Endothelial cell of umbilical vein (primary cell): ENCODE measurements around the gene DHX40. TPM values are rescaled to one million over a fixed set of nuclear protein-coding genes. Genes with fewer than 3 reads are reported as not detected.

ENCODE experiments used
- BruUV-seq: library from RNA; stranded (reverse); fragments of 400-500 nt; replicated peaks from 2 replicates; lab custom pipeline; 2021; lab: Mats Ljungman, UMichigan
- CTCF ChIA-PET: fragments of 300-600, 350-600 bp; sonication (Branson Sonifier 250); formaldehyde crosslinking; loops from one replicate; lab custom pipeline; 2021; ENCODE audit warnings: antibody characterized with exemption, inconsistent platforms; lab: Charles Lee
- POLR2A ChIA-PET: fragments of 300-600, 350-600 bp; sonication (Branson Sonifier 250); formaldehyde crosslinking; loops from one replicate; lab custom pipeline; 2021; ENCODE audit warnings: antibody characterized with exemption, inconsistent platforms; lab: Charles Lee
- DNase-seq: peaks from one replicate; pipeline ENCODE4 v3.0.0-alpha.2; 2011; ENCODE audit warnings: low read depth, low spot score
- FAIRE-seq: peaks from 2 replicates; lab custom pipeline; 2011; peaks lifted over from hg19 to GRCh38; lab: Jason Lieb, UNC
- H2AFZ ChIP-seq: 2 replicates; pipeline ENCODE4 v1.6.0; 2012; ENCODE audit warnings: low read depth, low read length, control low read depth, inconsistent platforms
- H3K27ac ChIP-seq: 2 replicates; pipeline ENCODE4 v1.5.1; 2011; ENCODE audit warnings: low read depth, mild to moderate bottlenecking, control low read depth, low read length, moderate library complexity; ENCODE audit not compliant: insufficient read depth
- H3K27me3 ChIP-seq, 2 experiments: 2 replicates each; pipeline versions ENCODE4 v1.6.0 to v1.6.1; 2011; ENCODE audit warnings: low read length in 2 of 2, mixed read lengths in 1 of 2; ENCODE audit not compliant: control insufficient read depth in 2 of 2, insufficient read depth in 2 of 2
- H3K36me3 ChIP-seq, 2 experiments: 2 replicates in 1 of 2; 3 replicates in 1 of 2; pipeline ENCODE4 v1.5.1; 2011; ENCODE audit warnings: low read length in 2 of 2, mild to moderate bottlenecking in 1 of 2, moderate library complexity in 1 of 2; ENCODE audit not compliant: control insufficient read depth in 2 of 2, insufficient read depth in 2 of 2; ENCODE audit errors: extremely low read depth in 1 of 2
- H3K4me1 ChIP-seq: 3 replicates; pipeline ENCODE4 v1.5.1; 2011; ENCODE audit warnings: mild to moderate bottlenecking, low read length; ENCODE audit not compliant: control insufficient read depth, insufficient read depth; ENCODE audit errors: extremely low read depth
- H3K4me2 ChIP-seq: 2 replicates; pipeline ENCODE4 v1.6.1; 2011; ENCODE audit warnings: low read length, control low read depth, mixed read lengths; ENCODE audit not compliant: insufficient read depth
- H3K4me3 ChIP-seq, 3 experiments: fragments of 200-600 bp in 1 of 3; sonication (generic), shearing (Covaris generic) in 1 of 3; replicated peaks in 1 of 3; 2 replicates each; pipeline ENCODE4 v1.5.1; 2011 to 2016; ENCODE audit warnings: control low read depth in 3 of 3, low read length in 3 of 3, mild to moderate bottlenecking in 2 of 3, inconsistent platforms in 1 of 3, low read depth in 1 of 3, moderate library complexity in 1 of 3; ENCODE audit not compliant: insufficient read depth in 1 of 3
- H3K79me2 ChIP-seq: 2 replicates; pipeline ENCODE4 v1.6.0; 2012; ENCODE audit warnings: low read length, inconsistent platforms; ENCODE audit not compliant: control insufficient read depth, insufficient read depth
- H3K9ac ChIP-seq: replicated peaks from 2 replicates; pipeline ENCODE3; 2011; ENCODE audit warnings: low read length, control low read depth; ENCODE audit not compliant: insufficient read depth; ENCODE audit errors: extremely low read depth
- H3K9me1 ChIP-seq: replicated peaks from 3 replicates; pipeline ENCODE4 v1.6.0; 2011; ENCODE audit warnings: mild to moderate bottlenecking, low read length; ENCODE audit not compliant: control insufficient read depth, insufficient read depth; ENCODE audit errors: extremely low read depth
- H3K9me3 ChIP-seq: replicated peaks from 2 replicates; pipeline ENCODE4 v1.5.1; 2012; ENCODE audit warnings: low read length, inconsistent platforms; ENCODE audit not compliant: control insufficient read depth, insufficient read depth
- H4K20me1 ChIP-seq: replicated peaks from 2 replicates; pipeline ENCODE3; 2011; ENCODE audit warnings: mild to moderate bottlenecking, low read length; ENCODE audit not compliant: control insufficient read depth, insufficient read depth; ENCODE audit errors: extremely low read depth
- EZH2 ChIP-seq: IDR thresholded peaks from 2 replicates; pipeline ENCODE4 v1.6.1; 2012; ENCODE audit warnings: borderline replicate concordance, low read depth, mild to moderate bottlenecking, moderate library complexity, low read length, inconsistent platforms; ENCODE audit not compliant: severe bottlenecking
- FOS ChIP-seq: IDR thresholded peaks from 2 replicates; pipeline ENCODE4 v1.6.1; 2011; ENCODE audit warnings: mild to moderate bottlenecking, low read length, moderate library complexity, borderline replicate concordance; ENCODE audit not compliant: insufficient read depth
- GATA2 ChIP-seq: IDR thresholded peaks from 2 replicates; pipeline ENCODE4 v1.7.0; 2011; ENCODE audit warnings: low read depth, mild to moderate bottlenecking, moderate library complexity, mixed read lengths, low read length; ENCODE audit not compliant: insufficient read length, insufficient read depth
- JUN ChIP-seq: IDR thresholded peaks from 2 replicates; pipeline ENCODE4 v1.6.1; 2011; ENCODE audit warnings: borderline replicate concordance, low read depth; ENCODE audit not compliant: insufficient read length, insufficient read depth
- POLR2AphosphoS5 ChIP-seq: IDR thresholded peaks from 2 replicates; pipeline ENCODE4 v1.6.1; 2012; ENCODE audit warnings: low read depth, mild to moderate bottlenecking, control low read depth, low read length, moderate library complexity; ENCODE audit not compliant: insufficient read depth
- dilution Hi-C: fragments of 300-500 bp; cut with MboI; formaldehyde crosslinking; loops from one replicate; pipeline ENCODE4 v1.15.0; 2019; ENCODE audit warnings: low sequenced_read_pairs; ENCODE audit not compliant: extremely low pct_ligation_motif_present
- intact Hi-C: fragments of 100-400 bp; cut with micrococcal nuclease; formaldehyde crosslinking; loops from one replicate; pipeline ENCODE4 v1.10.0; 2022
- polyA plus RNA-seq, 4 experiments: library from polyadenylated mRNA; depleted of rRNA in 3 of 4; stranded (reverse) in 3 of 4; unstranded in 1 of 4; fragments of >200 nt; gene quantifications; 2 replicates each; pipeline versions ENCODE4 v1.2.1 to v1.2.3, GENCODE V29; 2011 to 2012; ENCODE audit warnings: missing spikeins in 1 of 4
- total RNA-seq: library from RNA; stranded (reverse); gene quantifications from 2 replicates; pipeline ENCODE4 v1.2.3, GENCODE V29; 2021
- TF ChIP-seq, protein P1 (sequence below), 2 donors: IDR thresholded peaks; 1 replicate in 1 of 2; 2 replicates in 1 of 2; pipeline ENCODE4 v1.5.1; 2011; ENCODE audit warnings: low read length in 2 of 2, mild to moderate bottlenecking in 2 of 2, moderate library complexity in 2 of 2, control low read depth in 1 of 2, inconsistent platforms in 1 of 2, low read depth in 1 of 2; ENCODE audit not compliant: insufficient read depth in 1 of 2; ENCODE audit errors: extremely low read depth in 1 of 2
- TF ChIP-seq, protein P2 (sequence below): IDR thresholded peaks from 2 replicates; pipeline ENCODE4 v1.6.1; 2011; ENCODE audit not compliant: insufficient read depth, insufficient read length

The DHX40 gene
- total and polyA plus RNA-seq, 2 donors (not counting 3 experiments of a cell fraction or from before 2014, with no cell fraction given): 14.0 to 29.7 TPM

DNA sequence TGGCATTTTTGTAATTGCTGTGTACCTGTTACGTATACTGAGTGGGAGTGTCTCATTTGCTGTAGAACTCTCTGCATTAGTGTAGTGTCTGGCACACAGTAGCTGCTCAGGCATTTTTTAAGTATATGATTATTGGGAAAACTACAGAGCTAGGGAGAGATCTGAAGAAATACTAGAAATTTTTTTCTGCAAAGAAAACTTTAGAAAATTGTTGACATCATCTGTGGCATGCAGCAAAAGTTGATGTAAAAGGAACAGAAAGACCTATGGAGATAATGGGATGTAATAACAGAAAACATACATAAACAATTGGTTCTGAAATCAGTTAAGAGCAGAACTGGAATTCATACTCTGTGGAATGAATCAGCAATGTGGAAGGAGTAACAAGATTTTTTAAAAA is 65.9 kb downstream of the DHX40 start:
- no peak overlapping the region for H3K4me3 ChIP-seq
- no peaks in the 10 kb centered on the region for H3K36me3 ChIP-seq
- no peaks in the 10 kb centered on the region for H3K27me3 ChIP-seq
- CTCF ChIA-PET: no interaction called here
- FAIRE-seq (no peak), DNase-seq (no peak)
- H2AFZ ChIP-seq: no peak overlapping the region
- intact Hi-C loops: no loop called here
- no peaks in the 10 kb centered on the region for H3K9me1 ChIP-seq
- no peak overlapping the region for H3K9ac ChIP-seq
- peaks cover 21% of the 10 kb centered on the region for H3K4me1 ChIP-seq
- no peak overlapping the region for H3K27ac ChIP-seq
- H3K79me2 ChIP-seq: peaks cover 98% of the 10 kb centered on the region
- POLR2A ChIA-PET: no interaction called here
- no TSS peak for BruUV-seq
- H4K20me1 ChIP-seq: peaks cover 36% of the 10 kb centered on the region
- H3K9me3 ChIP-seq: no peaks in the 10 kb centered on the region
- dilution Hi-C loops: no loop called here
- TF ChIP-seq POLR2AphosphoS5: no peak
- TF ChIP-seq GATA2: no peak
- TF ChIP-seq, protein P1, sequence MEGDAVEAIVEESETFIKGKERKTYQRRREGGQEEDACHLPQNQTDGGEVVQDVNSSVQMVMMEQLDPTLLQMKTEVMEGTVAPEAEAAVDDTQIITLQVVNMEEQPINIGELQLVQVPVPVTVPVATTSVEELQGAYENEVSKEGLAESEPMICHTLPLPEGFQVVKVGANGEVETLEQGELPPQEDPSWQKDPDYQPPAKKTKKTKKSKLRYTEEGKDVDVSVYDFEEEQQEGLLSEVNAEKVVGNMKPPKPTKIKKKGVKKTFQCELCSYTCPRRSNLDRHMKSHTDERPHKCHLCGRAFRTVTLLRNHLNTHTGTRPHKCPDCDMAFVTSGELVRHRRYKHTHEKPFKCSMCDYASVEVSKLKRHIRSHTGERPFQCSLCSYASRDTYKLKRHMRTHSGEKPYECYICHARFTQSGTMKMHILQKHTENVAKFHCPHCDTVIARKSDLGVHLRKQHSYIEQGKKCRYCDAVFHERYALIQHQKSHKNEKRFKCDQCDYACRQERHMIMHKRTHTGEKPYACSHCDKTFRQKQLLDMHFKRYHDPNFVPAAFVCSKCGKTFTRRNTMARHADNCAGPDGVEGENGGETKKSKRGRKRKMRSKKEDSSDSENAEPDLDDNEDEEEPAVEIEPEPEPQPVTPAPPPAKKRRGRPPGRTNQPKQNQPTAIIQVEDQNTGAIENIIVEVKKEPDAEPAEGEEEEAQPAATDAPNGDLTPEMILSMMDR (IDR thresholded peaks at IDR 0.05; ENCODE audit: extremely low read depth in 1 of 2, insufficient read depth in 1 of 2, low read depth in 1 of 2, low read length in 2 of 2): no peak
- TF ChIP-seq EZH2: no peak
- no peak for TF ChIP-seq FOS
- TF ChIP-seq, protein P2, sequence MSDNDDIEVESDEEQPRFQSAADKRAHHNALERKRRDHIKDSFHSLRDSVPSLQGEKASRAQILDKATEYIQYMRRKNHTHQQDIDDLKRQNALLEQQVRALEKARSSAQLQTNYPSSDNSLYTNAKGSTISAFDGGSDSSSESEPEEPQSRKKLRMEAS: no peak
- no peak for TF ChIP-seq JUN
- no peak overlapping the region for H3K4me2 ChIP-seq
